Activated CD8-positive, alpha-beta T cell treated with anti-CD3 and anti-CD28 coated beads, Interleukin-2, amount 10 ng/mL, durations not matched to agents 7 days and 5 days (primary cell): ENCODE results near the gene ATL3. TPM values are rescaled to one million over a fixed set of nuclear protein-coding genes. Genes with fewer than 3 reads are reported as not detected.
"Not testable (repeated sequence)": the region's sequence is repeated elsewhere in the genome, so short reads cannot be mapped to it uniquely, and the experiment has no call there.

Source experiments
- ATAC-seq: fragments of 150-1000 bp; cut with Tn5 transposase; one replicate; pipeline ENCODE4 v1.10.0; 2021; ENCODE audit warnings: moderate library complexity
- CTCF ChIA-PET: fragments of 350-600 bp; sonication (Branson Sonifier 250); formaldehyde crosslinking; loops from one replicate; lab custom pipeline; 2021; ENCODE audit warnings: antibody characterized with exemption; lab: Charles Lee
- POLR2A ChIA-PET: fragments of 350-600 bp; sonication (Branson Sonifier 250); formaldehyde crosslinking; loops from one replicate; lab custom pipeline; 2021; ENCODE audit warnings: antibody characterized with exemption; lab: Charles Lee
- DNase-seq: peaks from one replicate; pipeline ENCODE4 v3.0.0-alpha.2; 2020
- H3K27ac Mint-ChIP-seq: one replicate; pipeline ENCODE4 v1.8.0; 2021; ENCODE audit warnings: mild to moderate bottlenecking, mixed read lengths
- H3K27me3 Mint-ChIP-seq: one replicate; pipeline ENCODE4 v1.8.0; 2021; ENCODE audit warnings: low read depth, mixed read lengths
- H3K36me3 Mint-ChIP-seq: one replicate; pipeline ENCODE4 v1.8.0; 2021; ENCODE audit warnings: low read depth, mixed read lengths
- H3K4me1 Mint-ChIP-seq: one replicate; pipeline ENCODE4 v1.8.0; 2021; ENCODE audit warnings: low read depth, mixed read lengths
- H3K4me3 Mint-ChIP-seq: one replicate; pipeline ENCODE4 v1.8.0; 2021; ENCODE audit warnings: mild to moderate bottlenecking, mixed read lengths
- H3K9me3 Mint-ChIP-seq: one replicate; pipeline ENCODE4 v1.8.0; 2022; ENCODE audit warnings: mixed read lengths; ENCODE audit not compliant: insufficient read depth
- total RNA-seq, 2 experiments: library from RNA; stranded (reverse); gene quantifications; one replicate each; pipeline ENCODE4 v1.2.3, GENCODE V29; 2021

ATL3 gene
- total RNA-seq, 2 experiments from 2014 or later = 35.1 to 37.3 TPM

DNA sequence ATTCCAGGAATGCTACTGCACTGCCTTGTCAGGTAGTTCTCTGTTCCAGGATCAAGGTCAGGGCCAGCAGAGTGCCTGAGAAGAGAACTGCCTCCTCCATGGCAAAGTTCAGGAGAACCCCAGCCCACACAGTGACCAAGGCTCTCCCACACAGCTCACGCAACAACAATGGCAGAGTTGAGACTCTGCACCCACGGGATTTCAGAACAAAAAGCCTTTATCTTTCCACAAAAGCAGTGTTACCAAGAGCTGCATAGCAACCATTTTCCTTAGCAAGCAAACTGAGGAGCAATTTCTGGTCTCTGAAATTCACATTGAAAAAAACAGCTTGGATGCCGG is 68.0 kb downstream of the ATL3 start:
- POLR2A ChIA-PET = no interaction called here
- no peaks in the 10 kb centered on the region for H3K9me3 Mint-ChIP-seq
- H3K27me3 Mint-ChIP-seq = no peaks in the 10 kb centered on the region
- no peak for DNase-seq
- no peaks in the 10 kb centered on the region for H3K4me1 Mint-ChIP-seq
- ATAC-seq = no peak
- H3K36me3 Mint-ChIP-seq = no peaks in the 10 kb centered on the region
- H3K27ac Mint-ChIP-seq = no peak overlapping the region
- H3K4me3 Mint-ChIP-seq = no peak overlapping the region
- CTCF ChIA-PET = no interaction called here

- H3K27me3 Mint-ChIP-seq, DNase-seq, POLR2A ChIA-PET, H3K27ac Mint-ChIP-seq, H3K4me1 Mint-ChIP-seq, ATAC-seq, H3K36me3 Mint-ChIP-seq, H3K9me3 Mint-ChIP-seq, H3K4me3 Mint-ChIP-seq: not testable (repeated sequence)
- CTCF ChIA-PET = interaction anchor here (1.4 kb wide), 1 partner anchor 36 kb away, joined by 3 read pairs; no protein-coding TSS in a partner anchor
Measured at GRCh38 chr11:63602290-63603179, 68.6 kb downstream of the ATL3 start.

GRCh38 chr11:63599211-63600122 is 71.7 kb downstream of the ATL3 start:
- ATAC-seq = no peak
- ChIA-PET POLR2A (no interaction called here), CTCF (interaction anchor here (1.0 kb wide), 1 partner anchor 120 kb away, joined by 3 read pairs; no protein-coding TSS in a partner anchor)
- no peak for DNase-seq
- Mint-ChIP-seq H3K36me3 (no peaks in the 10 kb centered on the region), H3K4me3 (no peak overlapping the region), H3K27me3 (no peaks in the 10 kb centered on the region), H3K4me1 (no peaks in the 10 kb centered on the region), H3K27ac (no peak overlapping the region), H3K9me3 (no peaks in the 10 kb centered on the region)

DNA sequence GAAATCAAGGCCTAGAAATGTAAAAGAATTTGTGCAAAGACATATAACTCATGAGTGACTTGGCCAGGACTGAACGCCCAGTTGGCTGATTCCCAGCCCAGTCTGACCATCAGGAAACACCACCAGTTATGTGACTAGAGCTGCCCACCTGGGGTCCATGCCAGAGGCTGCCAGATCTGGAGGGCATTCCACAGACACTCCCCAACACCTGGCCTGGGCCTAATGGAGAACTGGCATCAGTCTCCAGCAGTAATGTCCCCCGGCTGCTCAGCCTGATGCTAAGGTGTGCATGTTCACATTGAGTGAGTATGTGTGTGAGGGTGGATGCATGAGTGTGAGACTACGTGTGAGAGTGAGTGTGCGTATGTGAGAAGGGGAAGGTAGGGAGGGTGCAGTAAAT is 72.6 kb downstream of the ATL3 start:
- POLR2A ChIA-PET = no interaction called here
- ATAC-seq (no peak), DNase-seq (no peak)
- Mint-ChIP-seq H3K4me1 (no peaks in the 10 kb centered on the region), H3K9me3 (no peaks in the 10 kb centered on the region), H3K27me3 (no peaks in the 10 kb centered on the region), H3K36me3 (no peaks in the 10 kb centered on the region), H3K4me3 (no peak overlapping the region), H3K27ac (no peak overlapping the region)
- CTCF ChIA-PET = no interaction called here

- no peaks in the 10 kb centered on the region for H3K4me1 Mint-ChIP-seq
- H3K27ac Mint-ChIP-seq = no peak overlapping the region
- ATAC-seq = no peak
- ChIA-PET POLR2A (no interaction called here), CTCF (no interaction called here)
- H3K36me3 Mint-ChIP-seq = no peaks in the 10 kb centered on the region
- H3K9me3 Mint-ChIP-seq = no peaks in the 10 kb centered on the region
- no peaks in the 10 kb centered on the region for H3K27me3 Mint-ChIP-seq
- no peak overlapping the region for H3K4me3 Mint-ChIP-seq
- DNase-seq = no peak
Measured at GRCh38 chr11:63595296-63595695, 75.9 kb downstream of the ATL3 start.

GRCh38 chr11:63592975-63593395 is 78.2 kb downstream of the ATL3 start:
- Mint-ChIP-seq H3K4me1 (no peaks in the 10 kb centered on the region), H3K27ac (no peak overlapping the region), H3K36me3 (no peaks in the 10 kb centered on the region), H3K4me3 (no peak overlapping the region), H3K27me3 (no peaks in the 10 kb centered on the region), H3K9me3 (no peaks in the 10 kb centered on the region)
- ATAC-seq = no peak
- POLR2A ChIA-PET = no interaction called here
- CTCF ChIA-PET = interaction anchor here (0.8 to 2.9 kb wide), 3 partner anchors 10 to 113 kb away, joined by 3 to 7 read pairs (median 5); no protein-coding TSS in a partner anchor
- DNase-seq = no peak

DNA sequence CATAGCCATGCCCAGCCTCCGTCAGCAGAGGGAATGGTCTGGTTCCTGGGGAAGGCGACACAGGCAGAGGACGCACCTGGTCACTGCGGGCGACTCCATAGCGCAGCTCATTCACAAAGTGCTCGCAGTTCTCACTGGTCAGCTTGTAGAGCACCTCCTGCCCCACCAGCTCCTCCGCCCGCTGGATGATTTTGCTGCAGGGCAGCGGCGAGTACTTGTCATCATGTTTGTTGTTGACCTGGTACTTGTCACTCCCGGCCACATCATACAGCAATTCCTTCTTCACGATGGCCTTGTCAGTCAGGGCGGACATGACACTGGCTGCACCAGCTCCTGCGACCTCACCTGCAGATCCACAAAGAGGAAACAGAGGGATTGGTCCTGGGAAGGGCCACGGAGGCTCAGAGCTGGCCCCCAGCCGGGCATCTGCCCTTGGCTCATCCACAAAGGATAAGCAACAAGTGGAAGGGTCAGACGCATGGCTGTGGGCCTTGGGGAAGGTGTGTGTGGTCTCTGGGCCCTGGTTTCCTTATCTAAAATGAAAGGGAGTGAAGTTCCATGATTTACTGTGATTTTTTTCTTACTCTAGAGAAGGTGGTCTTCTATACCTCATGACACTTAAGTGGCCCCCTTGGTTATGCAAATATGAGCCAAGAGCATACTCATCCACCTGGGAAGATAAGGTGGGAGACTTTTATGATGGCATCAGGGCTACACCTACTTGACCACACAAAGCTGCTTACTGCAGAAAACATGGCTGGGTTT is 81.0 kb downstream of the ATL3 start:
- Mint-ChIP-seq H3K27ac (no peak overlapping the region), H3K4me3 (no peak overlapping the region), H3K27me3 (no peaks in the 10 kb centered on the region), H3K4me1 (no peaks in the 10 kb centered on the region), H3K36me3 (no peaks in the 10 kb centered on the region), H3K9me3 (no peaks in the 10 kb centered on the region)
- ChIA-PET POLR2A (no interaction called here), CTCF (interaction anchor here (1.5 kb wide), 1 partner anchor 28 kb away, joined by 3 read pairs; no protein-coding TSS in a partner anchor)
- ATAC-seq (no peak), DNase-seq (no peak)

- CTCF ChIA-PET = interaction anchor here (1.4 kb wide), 1 partner anchor 149 kb away, joined by 4 read pairs; no protein-coding TSS in a partner anchor
- no peak overlapping the region for H3K27ac Mint-ChIP-seq
- ATAC-seq (no peak), DNase-seq (no peak)
- no peaks in the 10 kb centered on the region for H3K9me3 Mint-ChIP-seq
- POLR2A ChIA-PET = no interaction called here
- no peak overlapping the region for H3K4me3 Mint-ChIP-seq
- H3K4me1 Mint-ChIP-seq = no peaks in the 10 kb centered on the region
- H3K27me3 Mint-ChIP-seq = no peaks in the 10 kb centered on the region
- H3K36me3 Mint-ChIP-seq = no peaks in the 10 kb centered on the region
Measured at GRCh38 chr11:63589000-63589399, 82.2 kb downstream of the ATL3 start.

DNA sequence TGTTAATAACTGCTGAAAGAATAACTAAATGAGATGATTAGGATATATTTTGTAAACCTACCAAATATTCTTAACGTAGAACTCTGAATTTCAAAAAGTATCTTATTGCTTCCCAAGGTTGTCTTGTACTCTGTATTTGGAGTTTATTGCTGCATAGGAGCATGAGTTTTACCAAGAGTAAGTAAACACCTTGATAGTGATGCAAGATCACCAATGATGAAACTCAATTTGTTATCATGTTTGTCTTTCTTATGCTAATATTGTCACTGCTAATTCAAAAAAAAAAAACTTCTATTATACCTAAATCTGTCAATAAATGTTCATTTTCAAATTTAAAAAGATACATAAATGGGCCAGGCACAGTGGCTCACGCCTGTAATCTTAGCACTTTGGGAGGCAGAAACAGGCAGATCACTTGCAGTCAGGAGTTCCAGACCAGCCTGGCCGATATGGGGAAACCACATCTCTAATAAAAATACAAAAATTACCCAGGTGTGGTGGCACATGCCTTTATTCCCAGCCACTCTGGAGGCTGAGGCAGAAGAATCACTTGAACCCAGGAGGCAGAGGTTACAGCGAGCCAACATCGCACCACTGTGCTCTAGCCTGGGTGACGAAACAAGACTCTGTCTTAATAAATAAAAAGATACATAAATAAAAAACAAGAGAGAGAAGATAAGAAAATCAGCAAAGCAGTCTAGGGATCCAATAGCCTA is 84.6 kb downstream of the ATL3 start:
- no peaks in the 10 kb centered on the region for H3K27me3 Mint-ChIP-seq
- ATAC-seq (no peak), DNase-seq (no peak)
- H3K4me1 Mint-ChIP-seq = peaks cover 18% of the 10 kb centered on the region
- peaks cover 4% of the 10 kb centered on the region for H3K9me3 Mint-ChIP-seq
- ChIA-PET POLR2A (no interaction called here), CTCF (no interaction called here)
- H3K36me3 Mint-ChIP-seq = peaks cover 13% of the 10 kb centered on the region
- H3K4me3 Mint-ChIP-seq = no peak overlapping the region
- no peak overlapping the region for H3K27ac Mint-ChIP-seq

DNA sequence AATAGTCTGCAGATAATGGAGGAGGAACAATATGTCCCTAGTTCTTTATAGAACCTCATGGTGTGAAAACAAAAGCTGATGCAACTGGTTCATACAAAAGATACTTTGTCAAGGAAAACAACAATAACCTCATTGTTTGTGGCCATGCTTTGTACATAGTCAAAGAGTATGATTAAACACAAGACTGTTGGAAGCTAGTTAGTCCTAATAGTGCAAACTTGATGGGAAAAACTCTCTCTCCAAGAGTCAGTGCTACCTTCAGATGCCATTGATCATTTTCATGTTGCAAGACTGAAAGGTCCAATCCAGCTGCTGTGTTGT is 87.9 kb downstream of the ATL3 start:
- ATAC-seq (no peak), DNase-seq (no peak)
- Mint-ChIP-seq H3K27me3 (no peaks in the 10 kb centered on the region), H3K4me1 (peaks cover 20% of the 10 kb centered on the region), H3K27ac (no peak overlapping the region), H3K36me3 (peaks cover 35% of the 10 kb centered on the region), H3K4me3 (no peak overlapping the region), H3K9me3 (peaks cover 18% of the 10 kb centered on the region)
- ChIA-PET POLR2A (no interaction called here), CTCF (interaction anchor here (0.7 to 2.2 kb wide), 6 partner anchors 10 to 104 kb away, joined by 3 to 8 read pairs (median 3); no protein-coding TSS in a partner anchor)

DNA sequence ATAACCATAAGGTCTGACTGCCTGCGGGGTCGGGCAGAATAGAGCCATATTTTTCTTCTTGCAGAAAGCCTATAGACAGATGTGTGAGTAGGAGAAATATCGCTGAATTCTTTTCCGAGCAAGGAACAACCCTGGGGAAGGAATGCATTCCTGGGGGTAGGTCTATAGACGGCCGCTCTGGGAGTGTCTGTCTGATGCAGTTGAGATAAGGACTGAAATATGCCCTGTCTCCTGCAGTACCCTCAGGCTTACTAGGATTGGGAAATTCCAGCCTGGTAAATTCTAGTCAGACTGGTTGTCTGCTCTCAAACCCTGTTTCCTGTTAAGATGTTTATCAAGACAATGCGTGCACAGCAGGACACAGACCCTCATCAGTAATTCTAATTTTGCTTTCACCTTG is 90.0 kb downstream of the ATL3 start:
- Mint-ChIP-seq H3K4me1 (peaks cover 20% of the 10 kb centered on the region), H3K36me3 (peaks cover 37% of the 10 kb centered on the region), H3K9me3 (peaks cover 18% of the 10 kb centered on the region)
- H3K27me3 Mint-ChIP-seq, POLR2A ChIA-PET, H3K4me3 Mint-ChIP-seq, ATAC-seq, H3K27ac Mint-ChIP-seq, DNase-seq: not testable (repeated sequence)
- CTCF ChIA-PET = interaction anchor here (1.2 to 1.6 kb wide), 2 partner anchors 54 to 101 kb away, joined by 3 to 4 read pairs; no protein-coding TSS in a partner anchor
